ENCODE measurements around the gene CXCR5.

Gene CXCR5

DNA sequence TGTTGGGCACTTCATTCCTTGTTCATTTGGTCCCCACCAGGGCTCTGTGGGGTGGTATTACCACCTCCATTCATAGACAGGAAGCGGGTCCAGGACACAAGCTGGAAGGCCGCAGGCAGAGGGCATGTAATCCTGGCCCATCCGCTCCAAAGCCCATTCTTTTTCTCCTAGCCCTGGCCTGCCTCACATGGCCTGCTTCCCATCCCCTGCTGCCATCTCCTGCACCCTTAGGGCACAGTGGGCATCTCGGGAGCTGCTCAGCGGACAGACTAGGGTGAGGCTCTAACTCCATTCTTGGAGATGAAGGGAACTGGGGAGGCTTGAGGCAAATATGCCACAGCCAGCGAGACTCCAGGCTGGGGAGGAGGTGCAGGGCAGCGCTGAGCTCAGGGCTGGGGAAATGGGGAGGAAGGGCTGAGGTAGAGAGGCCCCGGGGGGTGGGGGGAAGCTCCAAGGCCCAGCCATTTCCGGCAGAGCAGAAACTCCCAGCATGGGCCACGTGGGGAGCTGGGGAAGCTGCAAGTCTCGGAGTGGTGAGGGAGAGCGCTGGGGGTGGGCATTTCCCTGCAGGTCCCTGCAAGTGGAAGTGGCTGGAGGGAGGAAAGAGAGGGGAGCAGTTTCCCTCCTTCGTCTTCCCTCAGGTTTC lies 56.4 kb downstream of the CXCR5 start:
- no peaks in the 10 kb centered on the region for H3K36me3 ChIP-seq (ENCODE audit: control insufficient read depth, insufficient read depth, low read length)
- no peaks in the 10 kb centered on the region for H3K27me3 ChIP-seq (replicated peaks; ENCODE audit: control insufficient read depth, insufficient read depth, low read length, poor library complexity, severe bottlenecking)
- H3K27ac ChIP-seq (ENCODE audit: insufficient read depth, low read length, poor library complexity, severe bottlenecking) = no peak overlapping the region
- no peak for DNase-seq
- no peaks in the 10 kb centered on the region for H3K9me3 ChIP-seq (ENCODE audit: control insufficient read depth, low read length)
- no peak overlapping the region for H3K4me3 ChIP-seq (ENCODE audit: insufficient read depth, low read depth, low read length, poor library complexity, severe bottlenecking)
- H3K4me1 ChIP-seq (ENCODE audit: control insufficient read depth, insufficient read depth, low read length, poor library complexity, severe bottlenecking) = peaks cover 18% of the 10 kb centered on the region

DNA sequence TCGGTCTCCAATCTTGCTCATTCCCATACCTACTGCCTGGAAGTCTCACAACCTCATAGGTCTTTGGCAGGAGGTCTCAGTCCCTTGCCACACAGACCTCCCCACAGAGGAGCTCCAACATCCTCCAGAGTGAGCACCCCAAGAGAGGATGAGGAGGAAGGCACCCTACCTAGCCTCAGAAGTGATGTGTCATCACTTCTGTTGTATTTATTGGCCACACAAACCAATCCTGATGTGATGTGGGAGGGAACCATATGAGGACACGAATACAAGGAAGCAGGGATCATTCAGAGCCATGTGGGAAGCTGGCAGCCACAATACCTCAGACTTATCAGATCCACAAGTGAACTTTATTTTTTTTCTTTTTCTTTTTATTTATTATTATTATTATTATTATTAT lies 63.4 kb downstream of the CXCR5 start:
- H3K27ac ChIP-seq (ENCODE audit: insufficient read depth, low read length, poor library complexity, severe bottlenecking) = no peak overlapping the region
- H3K4me3 ChIP-seq (ENCODE audit: insufficient read depth, low read depth, low read length, poor library complexity, severe bottlenecking) = no peak overlapping the region
- no peaks in the 10 kb centered on the region for H3K27me3 ChIP-seq (replicated peaks; ENCODE audit: control insufficient read depth, insufficient read depth, low read length, poor library complexity, severe bottlenecking)
- no peak for DNase-seq
- no peaks in the 10 kb centered on the region for H3K9me3 ChIP-seq (ENCODE audit: control insufficient read depth, low read length)
- peaks cover 2% of the 10 kb centered on the region for H3K4me1 ChIP-seq (ENCODE audit: control insufficient read depth, insufficient read depth, low read length, poor library complexity, severe bottlenecking)
- no peaks in the 10 kb centered on the region for H3K36me3 ChIP-seq (ENCODE audit: control insufficient read depth, insufficient read depth, low read length)
